Adrenal gland (tissue), 12 donors: ENCODE data around the gene PGP. TPM values are rescaled to one million over a fixed set of nuclear protein-coding genes. Genes with fewer than 3 reads are reported as not detected.

ENCODE experiments used
- DNase-seq, 7 donors: peaks; one replicate each; pipeline ENCODE4 v3.0.0-alpha.2; 2019 to 2020
- H3K27ac ChIP-seq, 5 donors: fragments of 200-600 bp; sonication (generic) in 4 of 5; 1 replicate in 3 of 5; 2 replicates in 2 of 5; pipeline versions ENCODE4 v1.5.1 to v1.8.0; 2016 to 2020; ENCODE audit warnings: mild to moderate bottlenecking in 1 of 5
- H3K27me3 ChIP-seq: fragments of 200-600 bp; 2 replicates; pipeline ENCODE4 v1.8.0; 2021
- H3K36me3 ChIP-seq, 2 donors: fragments of 200-600 bp; replicated peaks in 1 of 2; 1 replicate in 1 of 2; 2 replicates in 1 of 2; pipeline versions ENCODE4 v1.5.1 to v1.8.0; 2018 to 2022
- H3K4me1 ChIP-seq, 2 donors: fragments of 200-600 bp; replicated peaks in 1 of 2; 1 replicate in 1 of 2; 2 replicates in 1 of 2; pipeline versions ENCODE4 v1.5.1 to v1.8.0; 2018 to 2021
- H3K4me3 ChIP-seq, 4 donors: fragments of 200-600 bp; sonication (generic) in 3 of 4; one replicate each; pipeline ENCODE4 v1.5.1; 2016 to 2018
- H3K9me3 ChIP-seq, 3 donors: fragments of 200-600 bp; sonication (generic) in 1 of 3; replicated peaks in 1 of 3; 1 replicate in 2 of 3; 2 replicates in 1 of 3; pipeline versions ENCODE4 v1.5.1 to v1.8.0; 2016 to 2021
- POLR2A ChIP-seq, 2 donors: fragments of 450-650 bp; IDR thresholded peaks; one replicate each; pipeline ENCODE4 v1.6.1; 2017; ENCODE audit warnings: antibody characterized with exemption in 2 of 2, mild to moderate bottlenecking in 2 of 2, moderate library complexity in 1 of 2
- WGBS, 4 donors: extraction: QIAGEN DNeasy Blood & Tissue Kit in 2 of 4; methylation state at CpG; one replicate each; pipeline versions ENCODE4 v1.1.5 to v1.1.7; 2013 to 2017; 5-methylcytosine and 5-hydroxymethylcytosine counted together
- intact Hi-C, 2 donors: fragments of 100-400 bp; cut with DNase I; formaldehyde crosslinking; loops; one replicate each; pipeline versions ENCODE4 v1.14.1 to v1.15.0; 2022 to 2023
- polyA plus RNA-seq, 3 donors: library from polyadenylated mRNA; stranded (reverse); fragments of 200-250 nt in 2 of 3; fragments of 350-450 nt in 1 of 3; fragmentation: Illumina TruSeq in 1 of 3; extraction: RNeasy Lipid Tissue Mini Kit (QIAGEN cat#74804) in 1 of 3; gene quantifications; one replicate each; pipeline ENCODE4 v1.2.3, GENCODE V29; 2013 to 2014
- total RNA-seq, 9 donors: library from RNA; depleted of rRNA in 4 of 9; stranded (reverse); fragments of >200 nt in 4 of 9; fragments of 120-200 nt in 1 of 9; fragmentation: NEBNext Ultra II Directional in 1 of 9; extraction: Animal tissue kit (Norgen Biotek cat#: 25700) in 1 of 9; gene quantifications; one replicate each; pipeline versions ENCODE4 v1.1.0 to v1.2.4, GENCODE V29; 2013 to 2023
- TF ChIP-seq, protein P1 (sequence below), 6 experiments: fragments of 450-650 bp in 4 of 6; fragments of 200-600 bp in 2 of 6; sonication (generic) in 1 of 6; IDR thresholded peaks; 1 replicate in 5 of 6; 2 replicates in 1 of 6; pipeline versions ENCODE4 v1.5.1 to v1.8.0; 2016 to 2021; ENCODE audit warnings: antibody characterized with exemption in 6 of 6, mild to moderate bottlenecking in 2 of 6, moderate library complexity in 1 of 6
- donor health status: healthy with polysubstance abuse.
- donor health status: Bipolar disorder and iron deficiency.
- donor health status: DM: yes; HTN: yes; CAD: no.
- donor health status: DM: no; HTN: no; CAD: no.
- donor health status: DM: no; HTN: no; CAD: no.
- donor health status: DM: yes; HTN: yes; CAD: no.

PGP gene
- total and polyA plus RNA-seq, 12 donors: 8.3 to 24.1 (median 13.6) TPM

- Histone ChIP-seq H3K4me1 (peaks cover 8 to 21% of the 10 kb centered on the region in 2 donors), H3K9me3 (no peaks in the 10 kb centered on the region), H3K36me3 (peaks cover 0 to 60% of the 10 kb centered on the region in 2 donors), H3K4me3 (no peak overlapping the region), H3K27me3 (no peaks in the 10 kb centered on the region), H3K27ac (no peak overlapping the region)
- no peak for DNase-seq
- TF ChIP-seq POLR2A (IDR thresholded peaks at IDR 0.05): no peak
- TF ChIP-seq, protein P1, sequence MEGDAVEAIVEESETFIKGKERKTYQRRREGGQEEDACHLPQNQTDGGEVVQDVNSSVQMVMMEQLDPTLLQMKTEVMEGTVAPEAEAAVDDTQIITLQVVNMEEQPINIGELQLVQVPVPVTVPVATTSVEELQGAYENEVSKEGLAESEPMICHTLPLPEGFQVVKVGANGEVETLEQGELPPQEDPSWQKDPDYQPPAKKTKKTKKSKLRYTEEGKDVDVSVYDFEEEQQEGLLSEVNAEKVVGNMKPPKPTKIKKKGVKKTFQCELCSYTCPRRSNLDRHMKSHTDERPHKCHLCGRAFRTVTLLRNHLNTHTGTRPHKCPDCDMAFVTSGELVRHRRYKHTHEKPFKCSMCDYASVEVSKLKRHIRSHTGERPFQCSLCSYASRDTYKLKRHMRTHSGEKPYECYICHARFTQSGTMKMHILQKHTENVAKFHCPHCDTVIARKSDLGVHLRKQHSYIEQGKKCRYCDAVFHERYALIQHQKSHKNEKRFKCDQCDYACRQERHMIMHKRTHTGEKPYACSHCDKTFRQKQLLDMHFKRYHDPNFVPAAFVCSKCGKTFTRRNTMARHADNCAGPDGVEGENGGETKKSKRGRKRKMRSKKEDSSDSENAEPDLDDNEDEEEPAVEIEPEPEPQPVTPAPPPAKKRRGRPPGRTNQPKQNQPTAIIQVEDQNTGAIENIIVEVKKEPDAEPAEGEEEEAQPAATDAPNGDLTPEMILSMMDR (IDR thresholded peaks at IDR 0.05): no peak
- 79 to 88% (median 85%) methylated on average over 3 to 23 of the region's 23 CpGs for WGBS, 4 donors
- intact Hi-C loops: no loop called here
Measured at GRCh38 chr16:2229632-2230250, 15.1 kb upstream of the PGP start.

DNA sequence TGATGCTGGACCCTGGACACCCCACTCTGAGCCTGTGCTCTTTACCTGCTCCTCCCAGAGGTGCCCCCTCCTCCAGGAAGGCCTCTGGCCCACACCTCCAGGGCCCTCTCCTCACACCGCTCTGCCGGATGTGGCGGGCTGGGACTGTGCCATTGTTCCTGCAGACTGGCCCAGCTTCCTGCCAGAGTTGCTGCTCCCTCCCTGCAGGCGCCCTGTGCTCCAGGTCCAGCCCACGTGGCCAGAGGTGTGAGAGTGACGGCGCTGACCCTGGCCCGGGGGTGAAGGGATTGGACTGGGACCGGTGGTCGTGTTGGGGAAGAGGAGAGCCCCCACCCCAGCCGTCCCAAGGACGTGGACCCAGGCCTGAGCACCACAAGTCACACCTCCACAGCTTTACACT is 14.5 kb upstream of the PGP start:
- Histone ChIP-seq H3K36me3 (peaks cover 0 to 53% of the 10 kb centered on the region in 2 donors), H3K4me3 (no peak overlapping the region), H3K9me3 (no peaks in the 10 kb centered on the region), H3K4me1 (peaks cover 14 to 28% of the 10 kb centered on the region in 2 donors), H3K27ac (no peak overlapping the region), H3K27me3 (no peaks in the 10 kb centered on the region)
- 75 to 83% (median 78%) methylated on average over 4 to 12 of the region's 12 CpGs for WGBS, 4 donors
- intact Hi-C loops: no loop called here
- no peak for TF ChIP-seq POLR2A (IDR thresholded peaks at IDR 0.05)
- TF ChIP-seq, protein P1 (IDR thresholded peaks at IDR 0.05): no peak
- DNase-seq: no peak

DNA sequence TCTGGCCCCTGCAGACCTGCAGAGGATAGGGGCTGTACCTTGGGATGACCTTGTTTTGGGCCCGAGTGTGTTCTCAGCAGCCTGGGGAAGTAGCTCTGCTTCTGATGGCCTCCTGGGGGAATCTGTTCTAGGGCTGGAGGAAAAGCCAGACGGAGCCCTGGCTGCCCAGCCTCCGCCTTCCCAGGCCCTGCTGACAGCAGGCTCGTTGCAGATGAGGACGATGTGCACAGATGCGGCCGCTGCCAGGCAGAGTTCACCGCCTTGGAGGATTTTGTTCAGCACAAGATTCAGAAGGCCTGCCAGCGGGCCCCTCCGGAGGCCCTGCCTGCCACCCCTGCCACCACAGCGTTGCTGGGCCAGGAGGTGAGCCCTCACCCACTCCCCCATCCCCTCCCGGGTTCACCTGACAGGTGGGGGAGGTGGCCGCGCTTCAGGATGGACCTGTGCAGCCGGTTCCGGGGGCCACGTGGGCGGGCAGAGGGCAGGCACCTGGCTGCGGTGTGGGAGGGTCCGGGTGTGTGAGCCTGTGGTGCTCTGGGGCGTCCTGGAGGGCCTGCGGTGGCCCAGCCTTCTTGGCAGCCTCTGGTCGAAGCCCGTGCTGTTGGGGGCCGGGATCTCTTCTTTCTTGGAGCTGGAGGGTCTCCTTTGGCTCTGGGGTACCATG is 13.7 kb upstream of the PGP start:
- Histone ChIP-seq H3K27ac (no peak overlapping the region), H3K4me1 (peaks cover 15 to 29% of the 10 kb centered on the region in 2 donors), H3K9me3 (no peaks in the 10 kb centered on the region), H3K27me3 (no peaks in the 10 kb centered on the region), H3K36me3 (peaks cover 0 to 45% of the 10 kb centered on the region in 2 donors), H3K4me3 (no peak overlapping the region)
- 88 to 95% (median 91%) methylated on average over 14 to 25 of the region's 25 CpGs for WGBS, 4 donors
- no peak for TF ChIP-seq POLR2A (IDR thresholded peaks at IDR 0.05)
- DNase-seq: no peak
- intact Hi-C loops: no loop called here

GRCh38 chr16:2226918-2227317 is 12.3 kb upstream of the PGP start:
- Histone ChIP-seq H3K36me3 (peaks cover 0 to 32% of the 10 kb centered on the region in 2 donors), H3K27ac (peak overlapping the region in 1 of 5 donors; percentile 19), H3K27me3 (no peaks in the 10 kb centered on the region), H3K9me3 (no peaks in the 10 kb centered on the region), H3K4me1 (peaks cover 18 to 29% of the 10 kb centered on the region in 2 donors), H3K4me3 (no peak overlapping the region)
- TF ChIP-seq POLR2A (IDR thresholded peaks at IDR 0.05): no peak
- TF ChIP-seq, protein P1 (IDR thresholded peaks at IDR 0.05): no peak
- 87 to 96% (median 90%) methylated on average over 6 of the region's 6 CpGs for WGBS, 4 donors
- no peak for DNase-seq
- intact Hi-C loops: no loop called here
